HepG2 (cell line): ENCODE measurements around the gene IRAK2. TPM values are rescaled to one million over a fixed set of nuclear protein-coding genes. Genes with fewer than 3 reads are reported as not detected.
A peak's percentile ranks its signal among the peaks of the same experiment; 100 is the strongest.

ENCODE experiments used
- ASH2L ChIP-seq: fragments of 300-600, 200-600 bp; sonication (generic); IDR thresholded peaks from 2 replicates; pipeline ENCODE4 v1.7.0; 2017; ENCODE audit warnings: low read depth, mild to moderate bottlenecking, moderate library complexity, mixed read lengths, low read length; ENCODE audit not compliant: insufficient read length
- ATF7 ChIP-seq, 2 experiments: fragments of 450-650 bp in 1 of 2; sonication (generic) in 1 of 2; formaldehyde crosslinking in 1 of 2; IDR thresholded peaks; 2 replicates each; pipeline versions ENCODE4 v1.4.0 to v1.6.1; 2016 to 2020; ENCODE audit warnings: antibody characterized with exemption in 1 of 2, mild to moderate bottlenecking in 1 of 2, missing genetic modification reagents in 1 of 2
- CEBPB ChIP-seq: IDR thresholded peaks from 2 replicates; pipeline ENCODE4 v1.6.1; 2011; ENCODE audit warnings: low read depth, low read length, improper control_type of control experiment, borderline replicate concordance
- ELK4 ChIP-seq: sonication (generic); formaldehyde crosslinking; IDR thresholded peaks from 2 replicates; pipeline ENCODE4 v1.9.0; 2021; ENCODE audit warnings: missing genetic modification reagents, borderline replicate concordance
- FOXO4 ChIP-seq: sonication (generic); formaldehyde crosslinking; conservative IDR thresholded peaks from 2 replicates; pipeline ENCODE4 v1.8.1; 2023; ENCODE audit warnings: missing genetic modification reagents
- FOXP4 ChIP-seq: sonication (generic); formaldehyde crosslinking; IDR thresholded peaks from 2 replicates; pipeline ENCODE4 v1.4.0; 2020; ENCODE audit warnings: missing genetic modification reagents
- HDAC1 ChIP-seq: sonication (generic); formaldehyde crosslinking; IDR thresholded peaks from 2 replicates; pipeline ENCODE4 v1.5.1; 2020; ENCODE audit warnings: mild to moderate bottlenecking, missing genetic modification reagents
- HMGA1 ChIP-seq: sonication (generic); formaldehyde crosslinking; conservative IDR thresholded peaks from 2 replicates; pipeline ENCODE4 v1.4.0; 2020; ENCODE audit warnings: missing genetic modification reagents
- RFXANK ChIP-seq: IDR thresholded peaks from 2 replicates; pipeline ENCODE4 v1.6.1; 2016
- SAFB2 ChIP-seq: sonication (generic); formaldehyde crosslinking; IDR thresholded peaks from 2 replicates; pipeline ENCODE4 v1.5.1; 2020; ENCODE audit warnings: missing genetic modification reagents, low read depth, mild to moderate bottlenecking, borderline replicate concordance
- SP4 ChIP-seq: sonication (generic); formaldehyde crosslinking; IDR thresholded peaks from 2 replicates; pipeline ENCODE4 v1.8.1; 2023; ENCODE audit warnings: mild to moderate bottlenecking, missing genetic modification reagents
- SRY ChIP-seq: sonication (generic); formaldehyde crosslinking; IDR thresholded peaks from 2 replicates; pipeline ENCODE4 v1.8.0; 2022; ENCODE audit warnings: mild to moderate bottlenecking, missing genetic modification reagents
- TCF7L2 ChIP-seq: IDR thresholded peaks from 2 replicates; pipeline ENCODE4 v1.6.1; 2011; ENCODE audit warnings: mild to moderate bottlenecking, low read depth, low read length, moderate library complexity
- THAP7 ChIP-seq: sonication (generic); formaldehyde crosslinking; IDR thresholded peaks from 2 replicates; pipeline ENCODE4 v1.8.1; 2023; ENCODE audit warnings: mild to moderate bottlenecking, missing genetic modification reagents
- XRCC5 ChIP-seq: fragments of 200-400 bp; formaldehyde crosslinking; optimal IDR thresholded peaks from 2 replicates; pipeline ENCODE3; 2017; ENCODE audit warnings: mild to moderate bottlenecking, low read length
- ZBTB25 ChIP-seq: IDR thresholded peaks from 2 replicates; pipeline ENCODE4 v1.6.1; 2018; ENCODE audit warnings: missing genetic modification reagents
- ZBTB42 ChIP-seq: sonication (generic); formaldehyde crosslinking; IDR thresholded peaks from 2 replicates; pipeline ENCODE4 v1.5.0; 2020; ENCODE audit warnings: mild to moderate bottlenecking, missing genetic modification reagents
- ZFAT ChIP-seq: sonication (generic); formaldehyde crosslinking; conservative IDR thresholded peaks from 2 replicates; pipeline ENCODE4 v1.8.1; 2023; ENCODE audit warnings: missing genetic modification reagents, inconsistent platforms
- ZNF224 ChIP-seq: sonication (generic); formaldehyde crosslinking; IDR thresholded peaks from 2 replicates; pipeline ENCODE4 v1.5.0; 2020; ENCODE audit warnings: mild to moderate bottlenecking, missing genetic modification reagents
- ZNF234 ChIP-seq: sonication (generic); formaldehyde crosslinking; conservative IDR thresholded peaks from 2 replicates; pipeline ENCODE4 v1.5.1; 2020; ENCODE audit warnings: mild to moderate bottlenecking, missing genetic modification reagents
- ZNF44 ChIP-seq: sonication (generic); formaldehyde crosslinking; IDR thresholded peaks from 2 replicates; pipeline ENCODE4 v1.5.1; 2020; ENCODE audit warnings: mild to moderate bottlenecking, missing genetic modification reagents
- ZNF747 ChIP-seq: sonication (generic); formaldehyde crosslinking; IDR thresholded peaks from 2 replicates; pipeline ENCODE4 v1.8.1; 2023; ENCODE audit warnings: missing genetic modification reagents, mild to moderate bottlenecking, borderline replicate concordance
- ZNF790 ChIP-seq: sonication (generic); formaldehyde crosslinking; IDR thresholded peaks from 2 replicates; pipeline ENCODE4 v1.8.0; 2022; ENCODE audit warnings: missing genetic modification reagents, mild to moderate bottlenecking, borderline replicate concordance
- polyA plus RNA-seq, 8 experiments: library from polyadenylated mRNA; depleted of rRNA in 3 of 8; stranded (reverse) in 7 of 8; unstranded in 1 of 8; fragments of >200 nt; fragmentation: Illumina TruSeq in 4 of 8; extraction: Trizol in 4 of 8; gene quantifications; 2 replicates each; pipeline versions ENCODE4 v1.2.1 to v1.2.3, GENCODE V29; 2011 to 2016; ENCODE audit warnings: low read depth in 4 of 8, missing spikeins in 1 of 8, mixed read lengths in 1 of 8; ENCODE audit not compliant: insufficient read depth in 1 of 8
- total RNA-seq, 5 experiments: library from RNA; depleted of rRNA; stranded (reverse); fragments of >200 nt; fragmentation: Illumina TruSeq; extraction: Trizol; gene quantifications; 2 replicates each; pipeline ENCODE4 v1.2.3, GENCODE V29; 2016; ENCODE audit warnings: low read depth in 1 of 5

IRAK2 gene
- total and polyA plus RNA-seq, 2 of the 13 experiments (the other 11 are each of a cell fraction or from before 2014, with no cell fraction given) = 13.1 to 23.3 TPM

- TF ChIP-seq SP4 (peak; percentile 46), HMGA1 (CRISPR knock-in tag) (no peak), TCF7L2 (no peak), SRY (CRISPR knock-in tag) (0 out of 2 replicates have a peak, but pooled peaks have one; percentile 30), THAP7 (CRISPR knock-in tag) (no peak), FOXO4 (no peak), ZNF224 (CRISPR knock-in tag) (no peak), ELK4 (CRISPR knock-in tag) (no peak), SAFB2 (CRISPR knock-in tag) (0 out of 2 replicates have a peak, but pooled peaks have one; percentile 32), XRCC5 (peak; percentile 24), RFXANK (CRISPR knock-in tag) (no peak), HDAC1 (peak; percentile 83), ZNF44 (0 out of 2 replicates have a peak, but pooled peaks have one; percentile 56), ZBTB25 (0 out of 2 replicates have a peak, but pooled peaks have one; percentile 25), FOXP4 (peak; percentile 18; the same call in 1 of the 2 replicates), ZNF234 (CRISPR knock-in tag) (no peak), ZBTB42 (peak; percentile 68; the same call in 1 of the 2 replicates), ASH2L (peak; percentile 70), ZNF790 (0 out of 2 replicates have a peak, but pooled peaks have one; percentile 61), CEBPB (no peak), ZFAT (no peak), ZNF747 (CRISPR knock-in tag) (0 out of 2 replicates have a peak, but pooled peaks have one; percentile 64), ATF7 (IDR thresholded peaks at IDR 0.05) (no peak), ATF7 (CRISPR knock-in tag; IDR thresholded peaks at IDR 0.05) (no peak)
These were observed 49.2 kb upstream of the IRAK2 start, which contains the start of gene BRK1 (continued) for GRCh38 chr3:10115326-10116137.
